Parathyroid adenoma (tissue), 2 donors: Measurements from ENCODE around the gene OLFML1.
A peak's percentile ranks its signal among the peaks of the same experiment; 100 is the strongest.

Experiments used
- H2AFZ ChIP-seq: fragments of 300-600 bp; sonication (generic); one replicate; pipeline ENCODE4 v1.7.0; 2017; ENCODE audit warnings: antibody characterized with exemption, mild to moderate bottlenecking
- H3K27ac ChIP-seq: fragments of 300-600 bp; sonication (generic); one replicate; pipeline ENCODE4 v1.7.0; 2017
- H3K27me3 ChIP-seq: fragments of 300-600 bp; sonication (generic); one replicate; pipeline ENCODE4 v1.7.0; 2017; ENCODE audit warnings: low read length; ENCODE audit not compliant: control insufficient read depth, insufficient read depth
- H3K36me3 ChIP-seq: fragments of 300-600 bp; sonication (generic); one replicate; pipeline ENCODE4 v1.7.0; 2017; ENCODE audit warnings: low read length; ENCODE audit not compliant: control insufficient read depth, insufficient read depth
- H3K4me1 ChIP-seq: fragments of 300-600 bp; sonication (generic); one replicate; pipeline ENCODE4 v1.7.0; 2017; ENCODE audit warnings: control low read depth
- H3K4me2 ChIP-seq: fragments of 300-600 bp; sonication (generic); one replicate; pipeline ENCODE4 v1.7.0; 2017; ENCODE audit warnings: low read length
- H3K4me3 ChIP-seq: fragments of 300-600 bp; sonication (generic); one replicate; pipeline ENCODE4 v1.7.0; 2017; ENCODE audit warnings: low read depth, low read length
- H3K79me2 ChIP-seq: fragments of 300-600 bp; sonication (generic); one replicate; pipeline ENCODE4 v1.7.0; 2017; ENCODE audit warnings: control low read depth
- H3K9ac ChIP-seq: fragments of 300-600 bp; sonication (generic); one replicate; pipeline ENCODE4 v1.7.0; 2017; ENCODE audit warnings: mild to moderate bottlenecking
- H3K9me3 ChIP-seq: fragments of 300-600 bp; sonication (generic); one replicate; pipeline ENCODE4 v1.7.0; 2017; ENCODE audit warnings: low read length; ENCODE audit not compliant: control insufficient read depth
- TF ChIP-seq, protein P1 (sequence below): fragments of 300-600 bp; sonication (generic); IDR thresholded peaks from one replicate; pipeline ENCODE4 v1.7.0; 2017; ENCODE audit warnings: antibody characterized with exemption, mild to moderate bottlenecking
- donor health status: primary hyperparathyroidism.

The OLFML1 gene

DNA sequence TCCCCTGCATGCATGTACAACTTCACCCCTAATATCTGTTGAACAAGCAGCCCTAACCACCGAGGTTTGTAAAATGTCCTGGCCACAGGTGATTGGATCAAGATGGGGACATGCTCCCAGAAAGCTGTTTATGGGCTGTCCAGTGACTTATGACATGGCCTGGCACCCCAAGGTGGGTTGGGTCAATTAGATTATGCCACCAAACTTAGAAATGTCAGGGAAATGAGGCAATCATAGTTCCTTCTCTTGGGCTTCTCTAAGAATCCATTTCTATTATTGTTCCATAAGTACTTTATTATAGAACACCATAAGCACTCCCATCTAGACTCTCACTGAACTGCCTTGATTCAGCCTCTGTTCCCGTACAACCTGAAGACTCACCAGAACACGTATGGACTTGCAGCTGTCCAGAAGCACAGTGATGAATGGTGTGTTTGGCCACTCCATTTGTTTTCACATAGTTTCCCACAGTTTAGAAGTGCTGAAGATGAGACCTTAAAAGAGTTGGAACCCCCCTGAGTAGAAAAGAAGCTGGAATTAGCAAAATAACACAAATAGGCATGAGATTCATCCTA lies 45.5 kb upstream of the OLFML1 start:
- H3K79me2 ChIP-seq: no peaks in the 10 kb centered on the region
- no peaks in the 10 kb centered on the region for H3K4me1 ChIP-seq
- H3K9ac ChIP-seq: no peak overlapping the region
- H3K4me2 ChIP-seq: no peak overlapping the region
- no peak overlapping the region for H3K27ac ChIP-seq
- H3K4me3 ChIP-seq: no peak overlapping the region
- no peaks in the 10 kb centered on the region for H3K27me3 ChIP-seq
- no peaks in the 10 kb centered on the region for H3K36me3 ChIP-seq
- no peak overlapping the region for H2AFZ ChIP-seq
- TF ChIP-seq, protein P1, sequence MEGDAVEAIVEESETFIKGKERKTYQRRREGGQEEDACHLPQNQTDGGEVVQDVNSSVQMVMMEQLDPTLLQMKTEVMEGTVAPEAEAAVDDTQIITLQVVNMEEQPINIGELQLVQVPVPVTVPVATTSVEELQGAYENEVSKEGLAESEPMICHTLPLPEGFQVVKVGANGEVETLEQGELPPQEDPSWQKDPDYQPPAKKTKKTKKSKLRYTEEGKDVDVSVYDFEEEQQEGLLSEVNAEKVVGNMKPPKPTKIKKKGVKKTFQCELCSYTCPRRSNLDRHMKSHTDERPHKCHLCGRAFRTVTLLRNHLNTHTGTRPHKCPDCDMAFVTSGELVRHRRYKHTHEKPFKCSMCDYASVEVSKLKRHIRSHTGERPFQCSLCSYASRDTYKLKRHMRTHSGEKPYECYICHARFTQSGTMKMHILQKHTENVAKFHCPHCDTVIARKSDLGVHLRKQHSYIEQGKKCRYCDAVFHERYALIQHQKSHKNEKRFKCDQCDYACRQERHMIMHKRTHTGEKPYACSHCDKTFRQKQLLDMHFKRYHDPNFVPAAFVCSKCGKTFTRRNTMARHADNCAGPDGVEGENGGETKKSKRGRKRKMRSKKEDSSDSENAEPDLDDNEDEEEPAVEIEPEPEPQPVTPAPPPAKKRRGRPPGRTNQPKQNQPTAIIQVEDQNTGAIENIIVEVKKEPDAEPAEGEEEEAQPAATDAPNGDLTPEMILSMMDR: no peak
- no peaks in the 10 kb centered on the region for H3K9me3 ChIP-seq

DNA sequence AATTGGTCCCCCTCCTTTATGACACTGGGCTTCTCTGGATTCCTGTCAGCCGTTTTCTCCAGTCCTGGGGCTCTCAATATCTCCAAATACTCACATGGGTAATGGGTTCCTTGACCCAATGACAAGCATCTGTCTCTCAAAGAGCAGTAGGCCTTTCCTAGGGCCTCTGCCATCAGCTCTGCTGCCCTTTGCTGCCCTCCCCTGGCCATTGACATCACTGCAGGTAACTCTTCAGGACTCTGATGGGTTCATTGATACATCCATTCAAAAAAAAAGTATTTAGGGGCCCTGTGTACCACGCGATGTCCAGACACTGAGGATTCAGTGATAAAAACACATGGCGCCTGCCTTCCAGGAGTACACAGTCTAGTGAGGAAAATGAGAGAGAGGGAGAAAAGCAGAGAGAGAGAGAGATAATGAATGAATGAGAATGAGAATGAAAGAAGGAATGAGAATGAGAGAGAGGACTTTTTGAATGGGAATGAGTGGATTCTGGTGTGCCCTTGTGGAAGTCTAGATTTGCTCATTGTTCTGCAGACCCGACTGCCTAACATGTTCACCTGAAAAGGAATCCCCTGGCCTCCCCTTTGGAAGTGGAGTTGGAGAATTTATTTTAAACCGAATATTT lies 42.6 kb upstream of the OLFML1 start:
- Histone ChIP-seq H3K4me2 (no peak overlapping the region), H3K27ac (no peak overlapping the region), H3K27me3 (no peaks in the 10 kb centered on the region), H3K9me3 (no peaks in the 10 kb centered on the region), H3K9ac (no peak overlapping the region), H3K4me3 (no peak overlapping the region), H2AFZ (no peak overlapping the region), H3K79me2 (no peaks in the 10 kb centered on the region), H3K4me1 (no peaks in the 10 kb centered on the region), H3K36me3 (no peaks in the 10 kb centered on the region)
- TF ChIP-seq, protein P1: peak; percentile 77

DNA sequence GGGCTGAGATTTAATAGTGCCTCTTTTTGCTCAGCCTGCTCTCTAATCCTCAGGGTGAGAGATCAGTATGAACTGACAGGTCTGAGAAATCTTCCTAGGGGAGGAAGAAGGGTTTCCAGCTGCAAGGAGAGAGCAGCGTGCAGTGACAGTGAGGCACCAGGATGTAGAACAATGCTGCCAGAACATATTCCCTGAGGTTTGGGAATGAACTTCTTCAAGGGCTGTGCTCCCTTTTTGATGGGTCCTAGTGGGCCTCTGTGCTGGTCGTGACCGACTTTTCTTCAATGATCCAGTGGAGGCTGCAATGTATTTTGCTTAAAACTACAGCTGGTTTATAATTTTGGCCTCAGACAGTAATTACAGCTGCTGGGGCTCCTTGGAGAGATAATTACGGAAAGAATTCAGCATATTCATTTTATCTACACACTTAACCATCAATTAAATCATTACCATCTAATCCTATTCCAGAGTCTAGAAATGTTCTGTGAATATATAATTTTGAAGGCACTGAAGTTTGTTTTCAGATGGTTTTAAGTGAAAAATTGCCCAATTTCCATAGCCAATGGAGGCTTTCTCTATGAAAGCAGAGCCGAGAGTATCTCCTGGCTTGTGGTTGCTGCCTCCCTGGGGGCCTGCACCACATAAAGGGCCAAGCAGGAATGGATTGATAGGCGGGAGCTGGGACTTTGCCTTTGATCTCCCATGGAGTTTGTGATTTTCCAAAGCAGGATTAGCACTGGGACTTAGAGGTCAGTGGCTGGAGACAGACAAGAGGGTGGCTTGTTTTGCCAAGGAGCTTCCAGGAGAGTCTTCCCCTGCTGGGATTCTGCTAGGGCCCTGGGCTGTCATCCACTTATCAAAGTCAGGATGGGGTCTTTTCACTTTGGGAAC lies 41.0 kb upstream of the OLFML1 start:
- no peak overlapping the region for H2AFZ ChIP-seq
- TF ChIP-seq, protein P1: no peak
- H3K36me3 ChIP-seq: no peaks in the 10 kb centered on the region
- H3K27me3 ChIP-seq: no peaks in the 10 kb centered on the region
- no peaks in the 10 kb centered on the region for H3K79me2 ChIP-seq
- H3K4me2 ChIP-seq: no peak overlapping the region
- no peak overlapping the region for H3K9ac ChIP-seq
- H3K4me3 ChIP-seq: no peak overlapping the region
- H3K9me3 ChIP-seq: no peaks in the 10 kb centered on the region
- H3K27ac ChIP-seq: no peak overlapping the region
- no peaks in the 10 kb centered on the region for H3K4me1 ChIP-seq

DNA sequence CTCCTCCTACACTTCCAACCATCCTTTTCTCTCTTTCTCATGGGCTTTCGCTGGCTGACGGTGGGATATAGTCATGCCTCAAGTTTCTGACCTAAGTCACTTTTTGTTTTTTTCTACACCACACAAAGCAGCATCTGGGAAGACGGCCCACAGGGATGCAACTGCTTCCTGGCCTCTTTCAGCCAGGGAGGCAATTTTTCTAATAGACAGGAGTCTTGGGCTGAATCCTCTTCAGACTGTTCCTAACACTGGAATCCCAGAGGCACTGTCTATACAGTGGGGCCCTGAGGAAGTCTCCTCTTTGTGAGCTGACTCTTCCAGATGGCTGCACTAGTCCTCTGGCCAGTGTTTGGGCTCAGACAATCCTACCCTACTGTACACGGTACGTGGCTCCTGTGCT lies 39.7 kb upstream of the OLFML1 start:
- H2AFZ ChIP-seq: no peak overlapping the region
- TF ChIP-seq, protein P1: no peak
- H3K4me3 ChIP-seq: no peak overlapping the region
- H3K9ac ChIP-seq: no peak overlapping the region
- no peaks in the 10 kb centered on the region for H3K79me2 ChIP-seq
- no peak overlapping the region for H3K27ac ChIP-seq
- H3K27me3 ChIP-seq: no peaks in the 10 kb centered on the region
- H3K36me3 ChIP-seq: no peaks in the 10 kb centered on the region
- no peaks in the 10 kb centered on the region for H3K4me1 ChIP-seq
- no peaks in the 10 kb centered on the region for H3K9me3 ChIP-seq
- H3K4me2 ChIP-seq: no peak overlapping the region
